ENCODE measurements around the gene ASB1.

DNA sequence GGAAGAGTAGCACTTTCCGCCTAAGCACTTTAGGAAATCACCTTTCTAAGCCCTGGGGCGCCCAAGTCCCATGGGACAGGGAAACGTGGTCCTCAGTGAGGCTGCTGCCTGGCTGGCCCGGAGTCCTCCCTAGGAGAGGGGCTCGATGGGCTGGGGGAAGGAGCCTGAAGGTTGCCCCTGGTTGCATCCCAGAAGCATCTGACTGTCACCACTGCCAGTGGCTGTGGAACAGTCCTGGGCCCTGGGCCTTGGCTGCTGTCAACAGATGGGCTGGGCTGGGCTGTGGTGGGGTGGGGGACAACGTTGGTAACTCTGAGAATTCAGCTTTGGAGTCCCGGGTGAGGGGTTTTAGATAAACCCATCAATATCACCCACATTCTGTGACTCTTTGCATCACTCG, 22.5 kb downstream of the ASB1 start:
- TF ChIP-seq, protein P1, sequence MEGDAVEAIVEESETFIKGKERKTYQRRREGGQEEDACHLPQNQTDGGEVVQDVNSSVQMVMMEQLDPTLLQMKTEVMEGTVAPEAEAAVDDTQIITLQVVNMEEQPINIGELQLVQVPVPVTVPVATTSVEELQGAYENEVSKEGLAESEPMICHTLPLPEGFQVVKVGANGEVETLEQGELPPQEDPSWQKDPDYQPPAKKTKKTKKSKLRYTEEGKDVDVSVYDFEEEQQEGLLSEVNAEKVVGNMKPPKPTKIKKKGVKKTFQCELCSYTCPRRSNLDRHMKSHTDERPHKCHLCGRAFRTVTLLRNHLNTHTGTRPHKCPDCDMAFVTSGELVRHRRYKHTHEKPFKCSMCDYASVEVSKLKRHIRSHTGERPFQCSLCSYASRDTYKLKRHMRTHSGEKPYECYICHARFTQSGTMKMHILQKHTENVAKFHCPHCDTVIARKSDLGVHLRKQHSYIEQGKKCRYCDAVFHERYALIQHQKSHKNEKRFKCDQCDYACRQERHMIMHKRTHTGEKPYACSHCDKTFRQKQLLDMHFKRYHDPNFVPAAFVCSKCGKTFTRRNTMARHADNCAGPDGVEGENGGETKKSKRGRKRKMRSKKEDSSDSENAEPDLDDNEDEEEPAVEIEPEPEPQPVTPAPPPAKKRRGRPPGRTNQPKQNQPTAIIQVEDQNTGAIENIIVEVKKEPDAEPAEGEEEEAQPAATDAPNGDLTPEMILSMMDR (IDR thresholded peaks at IDR 0.05) = no peak
- TF ChIP-seq POLR2A (IDR thresholded peaks at IDR 0.05) = no peak

Data from body of pancreas (tissue), 4 donors.